ENCODE measurements around the gene ELAVL2.

DNA sequence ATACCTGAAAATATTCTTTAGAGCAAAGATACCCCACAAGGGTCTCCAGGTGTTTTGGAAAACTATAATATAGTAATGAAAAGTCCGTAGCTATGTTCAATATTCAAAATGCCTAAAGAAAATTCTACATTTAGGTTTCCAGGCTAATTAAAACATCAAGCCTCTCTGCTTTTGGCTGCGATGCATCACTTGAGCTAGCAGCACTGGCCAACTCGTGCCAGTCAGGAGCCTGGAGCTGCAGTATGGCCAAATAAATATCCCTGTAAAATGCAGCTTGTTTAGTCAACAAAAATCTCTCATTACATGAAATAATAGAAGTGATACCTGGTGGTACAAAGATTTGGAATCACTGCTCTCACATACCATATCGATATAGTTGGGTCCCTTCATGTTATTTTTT, 181.1 kb downstream of the ELAVL2 start:
- TF ChIP-seq EZH2 (IDR thresholded peaks at IDR 0.05; ENCODE audit: borderline replicate concordance, insufficient read depth, low read length, poor library complexity, severe bottlenecking) = no peak
- TF ChIP-seq POLR2AphosphoS5 (IDR thresholded peaks at IDR 0.05) = no peak
